Stomach (tissue), 9 donors: ENCODE measurements around the gene GPR37L1. TPM values are rescaled to one million over a fixed set of nuclear protein-coding genes. Genes with fewer than 3 reads are reported as not detected.

Experiments used
- DNase-seq, 2 donors: peaks; one replicate each; pipeline versions ENCODE4 v3.0.0 to v3.0.0-alpha.2; 2013 to 2019
- H3K27ac ChIP-seq, 5 donors: fragments of 200-600 bp in 4 of 5; sonication (generic) in 4 of 5; one replicate each; pipeline ENCODE4 v1.5.1; 2013 to 2019; ENCODE audit warnings: mild to moderate bottlenecking in 1 of 5, moderate library complexity in 1 of 5
- H3K27me3 ChIP-seq, 3 donors: fragments of 200-600 bp; sonication (generic); one replicate each; pipeline ENCODE4 v1.5.1; 2017 to 2019; ENCODE audit warnings: mixed run types in 1 of 3
- H3K36me3 ChIP-seq, 4 donors: fragments of 200-600 bp; sonication (generic); 1 replicate in 3 of 4; 2 replicates in 1 of 4; pipeline ENCODE4 v1.5.1; 2016 to 2019
- H3K4me1 ChIP-seq, 4 donors: fragments of 200-600 bp; sonication (generic); one replicate each; pipeline ENCODE4 v1.5.1; 2016 to 2019
- H3K4me3 ChIP-seq, 4 donors: fragments of 200-600 bp; sonication (generic) in 3 of 4; one replicate each; pipeline ENCODE4 v1.5.1; 2016 to 2019; ENCODE audit warnings: mild to moderate bottlenecking in 1 of 4
- H3K9me3 ChIP-seq, 4 donors: fragments of 200-600 bp; sonication (generic); one replicate each; pipeline ENCODE4 v1.5.1; 2016 to 2019
- CTCF ChIP-seq, 7 experiments: fragments of 450-650 bp in 4 of 7; fragments of 200-600 bp in 3 of 7; sonication (generic) in 3 of 7; IDR thresholded peaks; one replicate each; pipeline ENCODE4 v1.5.1; 2016 to 2019; ENCODE audit warnings: antibody characterized with exemption in 7 of 7, control low read depth in 2 of 7, mild to moderate bottlenecking in 1 of 7
- EP300 ChIP-seq: sonication (generic); formaldehyde crosslinking; IDR thresholded peaks from one replicate; pipeline ENCODE4 v1.6.1; 2017; ENCODE audit warnings: antibody characterized with exemption
- POLR2A ChIP-seq, 4 donors: fragments of 450-650 bp; IDR thresholded peaks; one replicate each; pipeline ENCODE4 v1.6.1; 2016; ENCODE audit warnings: antibody characterized with exemption in 4 of 4, control low read depth in 2 of 4, mild to moderate bottlenecking in 1 of 4, moderate library complexity in 1 of 4
- POLR2AphosphoS5 ChIP-seq, 3 donors: sonication (generic); formaldehyde crosslinking; IDR thresholded peaks; one replicate each; pipeline ENCODE4 v1.6.1; 2016; ENCODE audit warnings: antibody characterized with exemption in 3 of 3
- WGBS, 5 donors: extraction: QIAGEN DNeasy Blood & Tissue Kit in 3 of 5; methylation state at CpG; one replicate each; pipeline versions ENCODE4 v1.1.5 to v1.1.7; 2013 to 2018; 5-methylcytosine and 5-hydroxymethylcytosine counted together
- intact Hi-C: fragments of 100-400 bp; cut with DNase I; formaldehyde crosslinking; loops from one replicate; pipeline ENCODE4 v1.15.1; 2023; ENCODE audit warnings: low total_unique reads
- polyA plus RNA-seq, 3 donors: library from polyadenylated mRNA; stranded (reverse); fragments of 200-250 nt; gene quantifications; one replicate each; pipeline ENCODE4 v1.2.3, GENCODE V29; 2013
- total RNA-seq, 5 donors: library from RNA; depleted of rRNA; stranded (reverse); fragments of >200 nt; gene quantifications; one replicate each; pipeline versions ENCODE4 v1.1.0 to v1.2.3, GENCODE V29; 2014 to 2016
- donor health status: healthy with polysubstance abuse.
- donor health status: Bipolar disorder and iron deficiency.
- donor health status: healthy.

The GPR37L1 gene
- total and polyA plus RNA-seq, 8 donors: under 0.01 to 2.0 (median 0.18) TPM; not detected in 3

- intact Hi-C loops: no loop called here
- peak within 1 kb of the TSS; percentile 72 to 84 (median 74) for H3K27ac ChIP-seq
- H3K27me3 ChIP-seq: peaks cover 0 to 4% (median 0%) of the 10 kb centered on the region in 3 donors
- H3K4me3 ChIP-seq: peak within 1 kb of the TSS; percentile 26 to 39 (median 35)
- H3K4me1 ChIP-seq: peaks cover 0 to 30% (median 6%) of the 10 kb centered on the region in 4 donors
- TF ChIP-seq EP300: no peak
- TF ChIP-seq POLR2AphosphoS5 (IDR thresholded peaks at IDR 0.05): no peak
- no peak for TF ChIP-seq CTCF (IDR thresholded peaks at IDR 0.05)
- TF ChIP-seq POLR2A (IDR thresholded peaks at IDR 0.05): no peak
- 60 to 77% (median 68%) methylated on average over 16 to 17 of the region's 17 CpGs for WGBS, 5 donors
- H3K9me3 ChIP-seq: no peaks in the 10 kb centered on the region
- H3K36me3 ChIP-seq: no peaks in the 10 kb centered on the region
- DNase-seq: peak; percentile 39 to 66
These were observed 37.7 kb downstream of the GPR37L1 start, which contains the start of gene PTPN7 for GRCh38 chr1:202160377-202160940. PTPN7 (minus strand) TSS chr1:202160602; CDS start chr1:202159402, 1,200 bp downstream.

GRCh38 chr1:202161151-202162046 is 38.7 kb downstream of the GPR37L1 start:
- DNase-seq: no peak
- peak overlapping the region; percentile 23 to 84 (median 74) for H3K27ac ChIP-seq

GRCh38 chr1:202162047-202162417 is 39.3 kb downstream of the GPR37L1 start:
- peaks cover 0 to 4% (median 0%) of the 10 kb centered on the region in 3 donors for H3K27me3 ChIP-seq
- peak overlapping the region in 1 of 4 donors; percentile 33 for H3K4me3 ChIP-seq
- intact Hi-C loops: no loop called here
- peak overlapping the region; percentile 11 to 84 (median 74) for H3K27ac ChIP-seq
- WGBS, 5 donors: 62 to 78% (median 70%) methylated on average over 3 to 4 of the region's 4 CpGs
- TF ChIP-seq EP300 (no peak), POLR2A (IDR thresholded peaks at IDR 0.05) (no peak), POLR2AphosphoS5 (IDR thresholded peaks at IDR 0.05) (no peak), CTCF (IDR thresholded peaks at IDR 0.05) (no peak)
- peaks cover 0 to 26% (median 5%) of the 10 kb centered on the region in 4 donors for H3K4me1 ChIP-seq
- H3K36me3 ChIP-seq: no peaks in the 10 kb centered on the region
- no peaks in the 10 kb centered on the region for H3K9me3 ChIP-seq
- DNase-seq: no peak

More at GRCh38 chr1:202161151-202162046, 38.7 kb downstream of the GPR37L1 start:
- intact Hi-C loops: no loop called here
- H3K9me3 ChIP-seq: no peaks in the 10 kb centered on the region
- TF ChIP-seq POLR2A (IDR thresholded peaks at IDR 0.05) (no peak), CTCF (IDR thresholded peaks at IDR 0.05) (no peak), POLR2AphosphoS5 (IDR thresholded peaks at IDR 0.05) (no peak), EP300 (no peak)
- peaks cover 0 to 26% (median 5%) of the 10 kb centered on the region in 4 donors for H3K4me1 ChIP-seq
- H3K27me3 ChIP-seq: peaks cover 0 to 4% (median 0%) of the 10 kb centered on the region in 3 donors
- H3K4me3 ChIP-seq: peak overlapping the region in 3 of 4 donors; percentile 33 to 39 (median 37)
- 63 to 68% (median 65%) methylated on average over 15 to 22 of the region's 22 CpGs for WGBS, 5 donors
- H3K36me3 ChIP-seq: no peaks in the 10 kb centered on the region
